Panc1 (cell line): ENCODE results near the gene IFITM2. TPM values are rescaled to one million over a fixed set of nuclear protein-coding genes. Genes with fewer than 3 reads are reported as not detected.

Experiments used
- ATAC-seq: fragments of 200-7000 bp; cut with Tn5 transposase; 2 replicates; pipeline ENCODE4 v1.9.1; 2020; ENCODE audit warnings: mild to moderate bottlenecking, moderate library complexity
- BruUV-seq: library from RNA; stranded (reverse); fragments of 400-500 nt; replicated peaks from 2 replicates; lab custom pipeline; 2021; lab: Mats Ljungman, UMichigan
- CTCF ChIA-PET: fragments of 300-600 bp; sonication (Branson Sonifier 250); formaldehyde crosslinking; loops from one replicate; lab custom pipeline; 2022; ENCODE audit warnings: antibody characterized with exemption; lab: Charles Lee
- POLR2A ChIA-PET: fragments of 300-600 bp; sonication (Branson Sonifier 250); formaldehyde crosslinking; loops from one replicate; lab custom pipeline; 2022; ENCODE audit warnings: antibody characterized with exemption; lab: Charles Lee
- DNase-seq: peaks from one replicate; pipeline ENCODE4 v3.0.0-alpha.2; 2010; ENCODE audit warnings: low read depth, low spot score
- H3K27ac ChIP-seq: 2 replicates; pipeline ENCODE4 v1.5.1; 2011; ENCODE audit warnings: mild to moderate bottlenecking, low read length, inconsistent platforms
- H3K27me3 ChIP-seq: fragments of 200-500 bp; sonication (Bioruptor generic); 2 replicates; pipeline ENCODE4 v1.6.0; 2014; ENCODE audit warnings: low read length, inconsistent platforms; ENCODE audit not compliant: control insufficient read depth, insufficient read depth
- H3K36me3 ChIP-seq: fragments of 200-500 bp; sonication (Bioruptor generic); 2 replicates; pipeline ENCODE4 v1.5.1; 2014; ENCODE audit warnings: inconsistent platforms, mild to moderate bottlenecking, low read length, moderate library complexity; ENCODE audit not compliant: control insufficient read depth, insufficient read depth
- H3K4me1 ChIP-seq: 2 replicates; pipeline ENCODE4 v1.5.1; 2011; ENCODE audit warnings: inconsistent platforms, mild to moderate bottlenecking, low read length, moderate library complexity; ENCODE audit not compliant: control insufficient read depth, insufficient read depth
- H3K4me3 ChIP-seq, 2 experiments: 2 replicates each; pipeline ENCODE4 v1.5.1; 2011 to 2012; ENCODE audit warnings: low read depth in 2 of 2, low read length in 2 of 2, mild to moderate bottlenecking in 2 of 2, inconsistent platforms in 1 of 2, moderate library complexity in 1 of 2
- H3K9me3 ChIP-seq: fragments of 200-500 bp; sonication (Bioruptor generic); 2 replicates; pipeline ENCODE4 v1.5.1; 2014; ENCODE audit warnings: low read depth, mild to moderate bottlenecking, inconsistent platforms, low read length, moderate library complexity; ENCODE audit not compliant: control insufficient read depth, insufficient read depth
- CTCF ChIP-seq: fragments of 450-650 bp; IDR thresholded peaks from 2 replicates; pipeline ENCODE4 v1.5.1; 2017; ENCODE audit warnings: mild to moderate bottlenecking
- POLR2AphosphoS5 ChIP-seq: IDR thresholded peaks from 2 replicates; pipeline ENCODE4 v1.6.1; 2012; ENCODE audit warnings: mild to moderate bottlenecking, low read depth, low read length, moderate library complexity
- REST ChIP-seq, 2 experiments: IDR thresholded peaks; 2 replicates each; pipeline ENCODE4 v1.6.1; 2011 to 2012; ENCODE audit warnings: low read depth in 2 of 2, control low read depth in 1 of 2, low read length in 1 of 2, mild to moderate bottlenecking in 1 of 2, moderate library complexity in 1 of 2; ENCODE audit not compliant: insufficient read depth in 1 of 2
- SIN3A ChIP-seq: IDR thresholded peaks from 2 replicates; pipeline ENCODE4 v1.6.1; 2012; ENCODE audit warnings: low read depth, mild to moderate bottlenecking, low read length, moderate library complexity, borderline replicate concordance; ENCODE audit not compliant: insufficient read depth
- TCF7L2 ChIP-seq: IDR thresholded peaks from 2 replicates; pipeline ENCODE4 v1.6.1; 2011; ENCODE audit warnings: mild to moderate bottlenecking, low read depth, low read length, inconsistent platforms
- in situ Hi-C: cut with HindIII; loops from 2 replicates; pipeline ENCODE4 v1.10.0; 2016; ENCODE audit warnings: low sequenced_read_pairs, low pct_unique_long_range_greater_than_20kb
- intact Hi-C: fragments of 100-400 bp; cut with micrococcal nuclease; formaldehyde crosslinking; loops from one replicate; pipeline ENCODE4 v1.10.0; 2022; ENCODE audit not compliant: unreplicated experiment
- total RNA-seq: library from RNA; stranded (reverse); gene quantifications from one replicate; pipeline ENCODE4 v1.2.1, GENCODE V29; 2021; ENCODE audit not compliant: unreplicated experiment

Gene IFITM2
- total RNA-seq, 1 experiment from 2014 or later: 183 TPM

GRCh38 chr11:336659-337198 is 29.1 kb downstream of the IFITM2 start:
- peak overlapping the region; percentile 2; the same call in 1 of the 2 replicates for H3K27ac ChIP-seq
- in situ Hi-C loops (no loop called here), intact Hi-C loops (no loop called here)
- no peaks in the 10 kb centered on the region for H3K36me3 ChIP-seq
- no peak for DNase-seq
- H3K4me1 ChIP-seq: peaks cover 4% of the 10 kb centered on the region; the same call in 1 of the 2 replicates
- H3K4me3 ChIP-seq: no peak overlapping the region
- BruUV-seq: no TSS peak
- ATAC-seq: no peak; the same call in 1 of the 2 replicates
- TF ChIP-seq REST (IDR thresholded peaks at IDR 0.05; ENCODE audit: insufficient read depth in 1 of 2, low read depth in 2 of 2, low read length in 1 of 2): no peak
- no peak for TF ChIP-seq SIN3A
- no peak for TF ChIP-seq CTCF
- peak; percentile 38; the same call in 1 of the 2 replicates for TF ChIP-seq TCF7L2
- TF ChIP-seq POLR2AphosphoS5: no peak
- CTCF ChIA-PET: no interaction called here
- no peaks in the 10 kb centered on the region for H3K9me3 ChIP-seq
- POLR2A ChIA-PET: no interaction called here
- H3K27me3 ChIP-seq: no peaks in the 10 kb centered on the region

- DNase-seq: no peak
- H3K4me3 ChIP-seq: no peak overlapping the region
- no peaks in the 10 kb centered on the region for H3K27me3 ChIP-seq
- no peak overlapping the region for H3K27ac ChIP-seq
- no peaks in the 10 kb centered on the region for H3K36me3 ChIP-seq
- ATAC-seq: no peak
- intact Hi-C loops: no loop called here
- ChIA-PET POLR2A (no interaction called here), CTCF (no interaction called here)
- peaks cover 4% of the 10 kb centered on the region; the same call in 1 of the 2 replicates for H3K4me1 ChIP-seq
- TF ChIP-seq SIN3A (no peak), CTCF (no peak), POLR2AphosphoS5 (no peak), TCF7L2 (no peak), REST (IDR thresholded peaks at IDR 0.05; ENCODE audit: insufficient read depth in 1 of 2, low read depth in 2 of 2, low read length in 1 of 2) (no peak)
- no TSS peak for BruUV-seq
- in situ Hi-C loops: no loop called here
- H3K9me3 ChIP-seq: no peaks in the 10 kb centered on the region
These were observed 30.1 kb downstream of the IFITM2 start for GRCh38 chr11:337711-338110.
